HepG2 (cell line): ENCODE results near the gene MYLK. TPM values are rescaled to one million over a fixed set of nuclear protein-coding genes. Genes with fewer than 3 reads are reported as not detected.

ENCODE experiments used
- CAMTA2 ChIP-seq: sonication (generic); formaldehyde crosslinking; IDR thresholded peaks from 2 replicates; pipeline ENCODE4 v1.4.0; 2020; ENCODE audit warnings: mild to moderate bottlenecking, missing genetic modification reagents, borderline replicate concordance
- CENPT ChIP-seq: sonication (generic); formaldehyde crosslinking; IDR thresholded peaks from 2 replicates; pipeline ENCODE4 v1.8.0; 2022; ENCODE audit warnings: low read depth, mild to moderate bottlenecking, moderate library complexity, missing genetic modification reagents
- FOXM1 ChIP-seq: sonication (generic); formaldehyde crosslinking; IDR thresholded peaks from 2 replicates; pipeline ENCODE4 v1.5.0; 2020; ENCODE audit warnings: missing genetic modification reagents
- GLI4 ChIP-seq: sonication (generic); formaldehyde crosslinking; IDR thresholded peaks from 2 replicates; pipeline ENCODE4 v1.5.1; 2020; ENCODE audit warnings: missing genetic modification reagents, mild to moderate bottlenecking, moderate library complexity, borderline replicate concordance
- IRF2 ChIP-seq: IDR thresholded peaks from 2 replicates; pipeline ENCODE4 v1.6.1; 2018; ENCODE audit warnings: missing genetic modification reagents, missing compliant biosample characterization
- KDM5A ChIP-seq: fragments of 200-600 bp; sonication (generic); IDR thresholded peaks from 2 replicates; pipeline ENCODE4 v1.7.0; 2018; ENCODE audit warnings: antibody characterized with exemption, mild to moderate bottlenecking, low read length, borderline replicate concordance
- KLF15 ChIP-seq: sonication (generic); formaldehyde crosslinking; IDR thresholded peaks from 2 replicates; pipeline ENCODE4 v1.8.1; 2023; ENCODE audit warnings: borderline replicate concordance, mild to moderate bottlenecking, inconsistent platforms, missing genetic modification reagents, mixed read lengths
- NR1H2 ChIP-seq: sonication (generic); formaldehyde crosslinking; IDR thresholded peaks from 2 replicates; pipeline ENCODE4 v1.8.1; 2022; ENCODE audit warnings: low read depth, missing genetic modification reagents, borderline replicate concordance
- NR3C1 ChIP-seq: sonication (generic); formaldehyde crosslinking; IDR thresholded peaks from 2 replicates; pipeline ENCODE4 v1.4.0; 2020; ENCODE audit warnings: missing genetic modification reagents
- PAF1 ChIP-seq: IDR thresholded peaks from 2 replicates; pipeline ENCODE4 v1.6.1; 2016; ENCODE audit warnings: missing genetic modification reagents, missing compliant biosample characterization
- PHF8 ChIP-seq: sonication (generic); formaldehyde crosslinking; IDR thresholded peaks from 2 replicates; pipeline ENCODE4 v1.5.0; 2020; ENCODE audit warnings: missing genetic modification reagents
- SATB2 ChIP-seq: sonication (generic); formaldehyde crosslinking; IDR thresholded peaks from 2 replicates; pipeline ENCODE4 v1.5.0; 2020; ENCODE audit warnings: missing genetic modification reagents
- SIN3A ChIP-seq: IDR thresholded peaks from 2 replicates; pipeline ENCODE4 v1.6.1; 2011; ENCODE audit warnings: low read depth, mild to moderate bottlenecking, control low read depth, low read length, borderline replicate concordance
- SIX1 ChIP-seq: sonication (generic); formaldehyde crosslinking; IDR thresholded peaks from 2 replicates; pipeline ENCODE4 v1.4.0; 2020; ENCODE audit warnings: missing genetic modification reagents, borderline replicate concordance
- SNAI1 ChIP-seq: sonication (generic); formaldehyde crosslinking; IDR thresholded peaks from 2 replicates; pipeline ENCODE4 v1.5.0; 2020; ENCODE audit warnings: mild to moderate bottlenecking, missing genetic modification reagents, borderline replicate concordance
- ZBTB46 ChIP-seq: sonication (generic); formaldehyde crosslinking; IDR thresholded peaks from 2 replicates; pipeline ENCODE4 v1.4.0; 2020; ENCODE audit warnings: mild to moderate bottlenecking, missing genetic modification reagents, borderline replicate concordance
- ZFX ChIP-seq: sonication (generic); formaldehyde crosslinking; IDR thresholded peaks from 2 replicates; pipeline ENCODE4 v1.4.0; 2020; ENCODE audit warnings: mild to moderate bottlenecking, low read depth, missing genetic modification reagents, moderate library complexity
- ZGPAT ChIP-seq: IDR thresholded peaks from 2 replicates; pipeline ENCODE4 v1.6.1; 2016; ENCODE audit warnings: mild to moderate bottlenecking
- ZNF101 ChIP-seq: sonication (generic); formaldehyde crosslinking; IDR thresholded peaks from 2 replicates; pipeline ENCODE4 v1.4.0; 2020; ENCODE audit warnings: mild to moderate bottlenecking, low read depth, missing genetic modification reagents, borderline replicate concordance
- ZNF138 ChIP-seq: sonication (generic); formaldehyde crosslinking; IDR thresholded peaks from 2 replicates; pipeline ENCODE4 v1.5.0; 2020; ENCODE audit warnings: mild to moderate bottlenecking, low read depth, missing genetic modification reagents
- ZNF20 ChIP-seq: sonication (generic); formaldehyde crosslinking; IDR thresholded peaks from 2 replicates; pipeline ENCODE4 v1.4.0; 2020; ENCODE audit warnings: mild to moderate bottlenecking, moderate library complexity, missing genetic modification reagents
- ZNF207 ChIP-seq: fragments of 450-650 bp; IDR thresholded peaks from 2 replicates; pipeline ENCODE4 v1.6.1; 2016; ENCODE audit warnings: antibody characterized with exemption, borderline replicate concordance
- ZNF263 ChIP-seq: sonication (generic); formaldehyde crosslinking; IDR thresholded peaks from 2 replicates; pipeline ENCODE4 v1.4.0; 2020; ENCODE audit warnings: missing genetic modification reagents
- ZNF333 ChIP-seq: sonication (generic); formaldehyde crosslinking; IDR thresholded peaks from 2 replicates; pipeline ENCODE4 v1.4.0; 2020; ENCODE audit warnings: mild to moderate bottlenecking, missing genetic modification reagents, borderline replicate concordance
- ZNF441 ChIP-seq: sonication (generic); formaldehyde crosslinking; IDR thresholded peaks from 2 replicates; pipeline ENCODE4 v1.7.0; 2021; ENCODE audit warnings: missing genetic modification reagents, borderline replicate concordance
- ZNF558 ChIP-seq: sonication (generic); formaldehyde crosslinking; IDR thresholded peaks from 2 replicates; pipeline ENCODE4 v1.9.0; 2022; ENCODE audit warnings: mild to moderate bottlenecking, missing genetic modification reagents, borderline replicate concordance
- ZNF589 ChIP-seq: sonication (generic); formaldehyde crosslinking; conservative IDR thresholded peaks from 2 replicates; pipeline ENCODE4 v1.8.0; 2022; ENCODE audit warnings: mild to moderate bottlenecking, moderate library complexity, missing genetic modification reagents
- ZNF790 ChIP-seq: sonication (generic); formaldehyde crosslinking; IDR thresholded peaks from 2 replicates; pipeline ENCODE4 v1.8.0; 2022; ENCODE audit warnings: missing genetic modification reagents, mild to moderate bottlenecking, borderline replicate concordance
- ZNF792 ChIP-seq: IDR thresholded peaks from 2 replicates; pipeline ENCODE4 v1.6.1; 2016
- ZNF883 ChIP-seq: sonication (generic); formaldehyde crosslinking; IDR thresholded peaks from 2 replicates; pipeline ENCODE4 v1.5.1; 2020; ENCODE audit warnings: mild to moderate bottlenecking, missing genetic modification reagents; ENCODE audit errors: not compliant biosample characterization
- ZSCAN29 ChIP-seq: sonication (generic); formaldehyde crosslinking; conservative IDR thresholded peaks from 2 replicates; pipeline ENCODE4 v1.4.0; 2020; ENCODE audit warnings: mild to moderate bottlenecking, missing genetic modification reagents
- polyA plus RNA-seq, 8 experiments: library from polyadenylated mRNA; depleted of rRNA in 3 of 8; stranded (reverse) in 7 of 8; unstranded in 1 of 8; fragments of >200 nt; fragmentation: Illumina TruSeq in 4 of 8; extraction: Trizol in 4 of 8; gene quantifications; 2 replicates each; pipeline versions ENCODE4 v1.2.1 to v1.2.3, GENCODE V29; 2011 to 2016; ENCODE audit warnings: low read depth in 4 of 8, missing spikeins in 1 of 8, mixed read lengths in 1 of 8; ENCODE audit not compliant: insufficient read depth in 1 of 8
- total RNA-seq, 5 experiments: library from RNA; depleted of rRNA; stranded (reverse); fragments of >200 nt; fragmentation: Illumina TruSeq; extraction: Trizol; gene quantifications; 2 replicates each; pipeline ENCODE4 v1.2.3, GENCODE V29; 2016; ENCODE audit warnings: low read depth in 1 of 5

MYLK gene
- total and polyA plus RNA-seq, 2 of the 13 experiments (the other 11 are each of a cell fraction or from before 2014, with no cell fraction given) = 10.6 to 34.9 TPM

GRCh38 chr3:123758081-123758564 is 126.0 kb downstream of the MYLK start (continued):
- TF ChIP-seq ZSCAN29 (CRISPR knock-in tag) = 0 out of 2 replicates have a peak, but pooled peaks have one; percentile 14
- TF ChIP-seq ZNF263 (CRISPR knock-in tag) = no peak
- TF ChIP-seq ZNF790 (CRISPR knock-in tag) = no peak
- no peak for TF ChIP-seq ZFX
- no peak for TF ChIP-seq ZNF883
- TF ChIP-seq NR1H2 = no peak
- no peak for TF ChIP-seq CENPT (CRISPR knock-in tag)
- no peak; the same call in 1 of the 2 replicates for TF ChIP-seq ZNF441 (CRISPR knock-in tag)
- TF ChIP-seq CAMTA2 (CRISPR knock-in tag) = no peak
- no peak for TF ChIP-seq SIN3A
- TF ChIP-seq ZNF558 (CRISPR knock-in tag) = no peak; the same call in 1 of the 2 replicates
- peak; percentile 70 for TF ChIP-seq ZGPAT (CRISPR knock-in tag)
- TF ChIP-seq ZNF138 (CRISPR knock-in tag) = no peak
- no peak for TF ChIP-seq FOXM1
- no peak for TF ChIP-seq ZBTB46 (CRISPR knock-in tag)
- TF ChIP-seq NR3C1 (CRISPR knock-in tag) = no peak
- no peak for TF ChIP-seq KDM5A
- TF ChIP-seq ZNF101 (CRISPR knock-in tag) = no peak
- TF ChIP-seq ZNF589 (CRISPR knock-in tag) = no peak
- TF ChIP-seq ZNF792 (CRISPR knock-in tag) = 0 out of 2 replicates have a peak, but pooled peaks have one; percentile 53
- no peak for TF ChIP-seq SATB2 (CRISPR knock-in tag)
- TF ChIP-seq IRF2 (CRISPR knock-in tag) = peak; percentile 50; the same call in 1 of the 2 replicates
- no peak for TF ChIP-seq KLF15 (CRISPR knock-in tag)
- no peak for TF ChIP-seq PHF8 (CRISPR knock-in tag)
- TF ChIP-seq ZNF20 (CRISPR knock-in tag) = no peak
- TF ChIP-seq SIX1 (CRISPR knock-in tag) = no peak
- TF ChIP-seq SNAI1 (CRISPR knock-in tag) = no peak
- TF ChIP-seq ZNF207 = no peak
- TF ChIP-seq GLI4 (CRISPR knock-in tag) = no peak
- no peak for TF ChIP-seq ZNF333 (CRISPR knock-in tag)
- TF ChIP-seq PAF1 (CRISPR knock-in tag) = no peak
